HL-60 (cell line): ENCODE measurements around the gene COL13A1.

ENCODE experiments used
- CTCF ChIP-seq: IDR thresholded peaks from one replicate; pipeline ENCODE4 v1.5.1; 2011; ENCODE audit warnings: low read length, control low read depth, inconsistent platforms; ENCODE audit not compliant: insufficient read depth
- POLR2AphosphoS5 ChIP-seq: IDR thresholded peaks from 2 replicates; pipeline ENCODE4 v1.6.1; 2012; ENCODE audit warnings: low read depth

- TF ChIP-seq CTCF: no peak
- no peak for TF ChIP-seq POLR2AphosphoS5
Observed at GRCh38 chr10:69869291-69869961, 67.7 kb downstream of the COL13A1 start.
